Hippocampal formation (tissue), 2 donors: ENCODE results near the gene SNTA1.
"Not testable (repeated sequence)": the region's sequence is repeated elsewhere in the genome, so short reads cannot be mapped to it uniquely, and the experiment has no call there.

Experiments used
- DNase-seq, 2 donors: peaks; one replicate each; lab custom pipeline; 2025; lab: John Stamatoyannopoulos, UW

Gene SNTA1

GRCh38 chr20:33431797-33432381 lies 11.7 kb downstream of the SNTA1 start:
- peak in 1 of 2 donors; percentile 36 for DNase-seq

GRCh38 chr20:33423875-33424274 lies 19.7 kb downstream of the SNTA1 start:
- not testable (repeated sequence) for DNase-seq

- DNase-seq: no peak
Measured at GRCh38 chr20:33423141-33423834, 20.3 kb downstream of the SNTA1 start.

DNA sequence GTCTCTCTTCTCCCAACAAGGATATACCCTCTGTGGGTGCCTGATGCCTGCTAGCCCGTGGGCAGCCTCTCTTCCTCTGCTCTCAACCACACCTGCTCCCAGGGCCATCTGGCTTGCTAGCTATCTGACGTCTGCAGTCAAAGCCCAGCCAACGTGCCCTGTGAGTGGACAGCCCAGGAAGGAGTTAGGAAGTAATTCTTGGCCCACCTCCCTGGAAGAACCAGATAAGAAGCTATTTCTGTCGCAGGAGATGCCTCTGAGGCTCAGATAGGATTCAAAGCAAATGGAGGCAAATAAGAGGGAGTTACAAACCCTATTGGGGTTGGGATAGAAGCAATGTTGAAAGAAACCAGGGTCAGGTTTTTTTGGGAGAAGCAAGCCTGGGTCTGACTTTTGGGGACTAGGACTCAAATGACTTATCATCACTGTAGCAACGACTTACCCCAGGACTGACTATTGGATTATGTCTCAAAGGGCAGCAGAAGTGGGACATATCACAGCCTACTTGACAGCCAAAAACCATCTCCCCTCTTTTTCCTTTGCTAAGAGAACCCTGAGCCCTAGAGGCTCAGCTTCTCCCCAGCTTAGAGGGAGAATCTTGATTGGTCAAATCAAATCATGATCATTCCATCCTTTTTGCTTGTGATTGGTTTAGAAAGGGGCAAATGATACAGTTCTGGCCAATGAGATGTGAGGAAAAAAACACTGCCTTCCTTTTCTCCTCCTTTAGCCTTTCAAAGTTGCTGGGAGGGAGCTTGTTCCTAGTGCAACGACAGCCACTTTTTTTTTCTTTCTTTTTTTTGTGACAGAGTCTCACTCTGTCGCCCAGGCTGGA lies 24.2 kb downstream of the SNTA1 start:
- DNase-seq: no peak

DNA sequence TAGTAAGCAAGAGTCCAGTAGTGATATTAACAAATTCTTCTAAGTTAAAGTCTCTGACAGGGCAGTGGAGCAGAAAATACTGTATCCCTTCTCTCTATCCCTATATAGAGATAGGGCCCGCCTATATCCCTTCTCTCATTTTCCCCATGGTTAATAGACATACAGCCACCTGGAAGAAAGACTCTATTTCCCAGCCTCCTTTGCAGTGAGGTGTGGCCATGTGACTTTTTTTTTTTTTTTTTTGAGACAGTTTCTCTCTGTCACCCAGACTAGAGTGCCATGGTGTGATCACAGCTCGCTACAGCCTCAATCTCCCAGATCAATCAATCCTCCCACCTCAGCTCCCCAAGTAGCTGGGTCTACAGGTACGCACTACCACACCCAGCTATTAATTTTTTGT lies 25.5 kb downstream of the SNTA1 start:
- no peak for DNase-seq

- DNase-seq: peak; percentile 22 to 31
Measured at GRCh38 chr20:33415948-33416347, 27.6 kb downstream of the SNTA1 start.

- DNase-seq: no peak
Measured at GRCh38 chr20:33412484-33412838, 31.1 kb downstream of the SNTA1 start.

DNA sequence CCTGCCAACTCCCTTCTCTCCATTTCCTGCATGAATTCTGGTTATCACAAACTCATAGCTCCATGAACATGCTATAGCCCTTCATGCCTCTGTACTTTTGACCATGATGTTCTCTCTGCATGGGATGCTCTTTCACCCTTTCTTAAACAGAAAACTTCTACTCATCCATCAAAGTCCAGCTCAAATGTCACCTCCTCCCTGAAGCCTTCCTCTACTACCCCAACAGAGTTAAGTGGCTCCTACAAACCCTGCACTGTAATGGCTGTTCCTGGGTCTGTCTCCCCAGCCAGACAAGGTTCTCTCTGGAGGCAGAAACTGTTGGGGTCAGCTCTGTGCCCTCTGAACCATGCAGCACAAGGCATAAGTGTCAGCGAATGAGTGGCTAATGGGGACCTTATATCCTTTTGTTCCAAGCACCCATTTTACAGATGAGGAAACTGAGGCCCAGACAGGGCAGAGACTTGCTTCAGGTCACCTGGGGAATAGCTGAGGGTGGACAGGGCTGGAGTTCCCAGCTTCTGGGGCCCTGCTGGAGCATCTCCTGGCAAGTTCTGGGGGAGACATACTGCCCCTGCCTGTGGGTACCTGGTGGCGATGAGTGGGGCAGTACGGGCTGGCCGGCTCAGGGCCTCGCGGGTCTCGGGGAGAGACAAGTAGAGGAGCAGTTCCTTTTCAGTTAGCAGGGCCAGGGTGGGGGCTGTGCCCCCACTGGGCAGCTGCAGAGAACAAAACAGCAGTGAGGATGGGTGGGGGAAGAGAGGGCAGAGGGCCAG lies 31.7 kb downstream of the SNTA1 start:
- DNase-seq: no peak

DNA sequence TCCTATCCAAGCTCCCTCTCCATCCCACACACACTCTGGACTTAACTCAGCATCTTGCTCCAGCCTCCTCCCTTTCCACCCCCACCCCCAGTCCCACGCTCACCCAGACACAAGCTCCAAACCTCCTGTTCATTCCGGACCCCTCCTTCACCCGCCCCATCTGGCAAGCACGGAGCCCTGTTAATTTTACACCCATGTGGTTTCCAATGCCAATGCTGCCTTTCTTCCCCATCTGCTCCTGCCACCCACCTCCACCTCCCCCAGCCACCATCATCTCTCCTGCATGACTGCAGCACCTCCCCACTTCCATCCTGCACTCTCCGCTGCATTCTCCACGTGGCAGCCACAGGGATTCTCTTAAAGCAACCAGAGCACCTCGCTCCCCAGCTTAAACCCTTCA lies 32.3 kb downstream of the SNTA1 start:
- DNase-seq: peak in 1 of 2 donors; percentile 42

DNA sequence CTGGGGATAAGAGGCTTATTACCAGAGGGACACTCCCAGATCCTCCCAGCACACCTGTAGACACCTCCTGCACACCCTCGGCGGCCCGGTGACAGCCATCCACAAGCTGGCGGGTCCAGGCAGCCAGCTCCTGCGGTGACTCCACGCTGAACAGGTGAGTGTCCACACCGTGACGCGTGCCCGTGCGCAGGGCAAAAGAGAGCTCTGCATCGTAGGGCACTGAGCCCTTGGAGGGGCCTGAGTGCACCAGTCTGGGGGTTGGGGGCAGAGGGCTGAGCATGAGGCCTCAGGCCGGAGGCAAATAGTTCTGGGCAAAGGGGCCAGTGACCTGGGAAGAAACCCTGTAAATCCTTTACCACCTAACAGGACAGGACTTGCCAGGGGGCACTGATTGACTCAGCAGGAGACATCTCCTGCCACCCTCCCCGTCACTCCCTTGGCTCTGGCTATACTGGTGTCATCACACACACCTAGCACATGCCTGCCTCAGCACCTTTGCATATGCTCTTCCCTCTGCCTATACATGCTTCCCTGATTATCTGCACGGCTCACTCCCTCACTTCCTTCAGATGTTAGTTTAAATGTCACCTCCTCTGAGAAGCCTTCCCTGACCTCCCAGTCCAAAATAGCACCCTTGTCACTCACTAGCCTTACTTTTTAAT lies 33.4 kb downstream of the SNTA1 start:
- DNase-seq: no peak

- DNase-seq: peak in 1 of 2 donors; percentile 22
Measured at GRCh38 chr20:33408716-33409654, 34.6 kb downstream of the SNTA1 start.

DNA sequence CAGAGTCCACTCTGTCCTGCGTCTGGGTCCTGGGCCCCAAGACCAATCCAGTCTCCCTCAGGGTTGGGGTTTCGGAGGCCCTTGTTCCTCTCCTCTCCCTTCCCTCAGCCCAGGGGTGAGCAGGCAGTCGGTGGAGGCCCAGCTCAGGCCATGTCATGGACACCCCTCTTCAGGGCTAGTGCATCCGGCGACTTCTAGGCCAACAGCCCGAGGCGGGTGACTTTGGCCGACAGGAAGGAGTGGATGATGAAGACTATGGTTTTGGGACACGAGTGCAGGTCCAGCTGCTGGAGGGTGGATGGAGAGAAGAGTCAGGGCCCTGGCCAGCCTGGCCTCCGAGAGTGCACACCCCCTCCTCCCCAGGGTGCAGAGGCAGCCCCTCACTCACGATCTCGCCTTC lies 35.2 kb downstream of the SNTA1 start:
- no peak for DNase-seq

- DNase-seq: no peak
Measured at GRCh38 chr20:33407796-33408195, 35.8 kb downstream of the SNTA1 start.

GRCh38 chr20:33407251-33407650 lies 36.3 kb downstream of the SNTA1 start:
- DNase-seq: no peak

- no peak for DNase-seq
Measured at GRCh38 chr20:33404281-33404680, 39.3 kb downstream of the SNTA1 start.

DNA sequence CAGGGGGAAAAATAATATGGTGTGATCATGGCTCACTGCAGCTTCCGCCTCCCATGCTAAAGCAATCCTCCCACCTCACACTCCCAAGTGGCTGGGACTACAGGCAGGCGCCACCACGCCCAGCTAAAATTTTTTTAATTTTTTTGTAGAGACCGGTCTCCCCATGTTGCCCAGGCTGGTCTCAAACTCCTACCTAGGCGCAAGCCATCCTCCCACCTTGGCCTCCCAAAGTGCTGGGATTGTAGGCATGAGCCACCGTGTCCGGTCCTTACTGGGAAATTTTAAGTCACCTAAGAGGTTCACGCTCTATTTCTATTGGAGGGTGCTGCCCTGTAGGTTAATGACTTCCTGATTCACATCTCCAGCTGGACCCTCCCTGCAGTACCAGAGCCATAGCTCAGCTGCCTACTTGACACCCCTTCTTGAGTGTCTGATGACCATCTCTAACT lies 41.6 kb downstream of the SNTA1 start:
- DNase-seq: no peak

DNA sequence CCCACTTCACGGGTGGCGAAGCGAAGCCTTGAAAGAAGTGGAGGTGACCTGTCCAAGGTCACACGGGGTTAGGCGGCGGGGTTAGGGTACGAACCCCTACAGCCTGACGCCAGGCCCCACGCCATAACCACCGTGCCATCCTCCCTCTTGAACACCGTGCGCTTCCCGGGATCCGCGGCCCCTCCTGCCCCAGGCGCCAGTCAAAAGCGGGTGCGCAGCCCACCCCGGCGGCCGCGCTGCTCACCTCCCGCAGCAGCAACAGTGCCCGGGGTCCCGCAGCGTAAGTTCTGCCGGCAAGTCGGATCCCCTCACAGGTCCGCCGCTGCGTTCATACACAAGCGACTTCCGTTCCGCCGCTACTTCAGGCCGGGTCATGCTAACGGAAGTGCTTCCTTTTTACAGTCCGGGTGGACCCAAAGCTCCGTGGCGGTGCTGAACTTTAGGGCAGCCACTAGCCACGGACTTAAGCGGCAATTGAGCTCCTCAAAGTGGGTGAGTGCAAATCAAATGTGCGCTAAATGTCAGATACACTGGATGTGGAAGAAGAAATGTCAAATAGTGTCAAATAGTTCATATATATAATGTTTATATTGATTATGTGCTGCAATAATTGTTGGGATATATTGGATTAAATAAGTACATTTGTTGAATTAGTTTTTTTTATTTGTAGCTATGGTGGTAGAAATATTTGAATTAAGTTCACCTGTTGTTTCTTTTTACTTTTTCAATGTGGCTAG lies 42.2 kb downstream of the SNTA1 start, which contains the start of gene CDK5RAP1:
Gene CDK5RAP1, minus strand, starts transcription at position 336 of the 737 bp plus-strand sequence. CDS start 4,455 bp downstream, outside the sequence.
- DNase-seq: peak; percentile 69 to 84

DNA sequence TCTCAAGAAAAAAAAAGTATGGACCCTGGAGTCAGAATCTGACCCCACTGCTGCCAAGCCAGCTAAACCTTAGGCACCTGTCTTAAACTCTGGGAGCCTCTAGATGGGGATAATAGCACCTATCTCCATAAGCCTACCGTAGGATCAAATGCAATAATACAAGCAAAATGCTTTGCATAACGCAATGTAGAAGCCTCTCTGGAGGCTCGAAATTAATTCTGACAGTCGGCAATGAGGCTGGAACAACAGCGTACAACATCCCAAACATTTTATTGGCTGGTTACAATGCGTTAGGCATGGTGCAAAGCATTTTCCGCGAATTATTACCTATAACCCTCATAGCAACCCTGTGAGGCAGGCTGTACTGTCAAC lies 42.8 kb downstream of the SNTA1 start:
- DNase-seq: peak in 1 of 2 donors; percentile 11

- no peak for DNase-seq
Measured at GRCh38 chr20:33399924-33400323, 43.6 kb downstream of the SNTA1 start.

DNA sequence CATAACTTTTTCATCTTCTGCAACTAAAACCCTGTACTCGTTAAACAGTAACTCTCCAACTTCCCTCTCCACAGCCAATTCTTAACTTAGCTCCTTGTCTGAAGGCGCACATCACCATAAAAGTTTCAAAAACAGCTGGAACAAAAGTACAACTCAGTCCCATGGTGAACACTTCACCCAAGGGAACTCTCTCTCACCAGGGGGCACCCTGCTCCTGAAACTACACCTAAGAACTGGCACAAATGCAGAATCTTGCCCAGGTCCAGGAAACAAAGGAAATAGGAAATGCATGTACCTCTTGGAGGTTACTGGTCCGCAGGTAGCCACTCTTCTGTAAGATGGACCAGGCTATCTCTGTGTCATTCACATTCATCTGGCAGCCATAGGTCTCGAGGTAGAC lies 48.8 kb downstream of the SNTA1 start:
- DNase-seq: no peak
